MM.1S (cell line): ENCODE results near the gene ETV6.

Experiments
- EZH2 ChIP-seq: fragments of 300-600 bp; sonication (generic); optimal IDR thresholded peaks from 2 replicates; pipeline ENCODE3; 2017; ENCODE audit warnings: low read depth, mild to moderate bottlenecking, antibody characterized with exemption, low read length, mixed read lengths
- EZH2phosphoT487 ChIP-seq: fragments of 300-600 bp; sonication (generic); IDR thresholded peaks from 2 replicates; pipeline ENCODE4 v1.6.1; 2018; ENCODE audit warnings: antibody characterized with exemption, low read length

DNA sequence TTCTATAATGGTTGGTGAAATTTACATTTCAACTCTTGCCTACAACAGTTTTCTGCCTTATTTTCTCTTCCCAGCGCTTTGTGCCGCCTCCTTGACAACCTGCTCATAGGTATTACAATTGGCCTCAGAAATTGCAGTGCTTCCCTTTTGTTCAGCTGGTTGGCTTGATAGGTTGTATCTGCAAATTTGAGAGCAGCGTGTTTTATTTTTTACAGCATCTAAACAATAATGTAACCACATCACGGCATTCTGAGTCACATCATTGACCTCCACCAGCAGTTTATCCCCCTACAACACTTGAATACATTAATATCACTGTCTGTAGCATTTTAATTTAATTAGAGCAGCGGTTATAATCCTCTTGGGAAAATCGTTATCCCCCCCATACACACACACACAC lies 99.4 kb downstream of the ETV6 start:
- TF ChIP-seq EZH2phosphoT487, result no peak
- no peak for TF ChIP-seq EZH2
